K562 (cell line): ENCODE measurements around the gene PLA1A. TPM values are rescaled to one million over a fixed set of nuclear protein-coding genes. Genes with fewer than 3 reads are reported as not detected.

Experiments used
- ATAC-seq: fragments of 200-7000 bp; cut with Tn5 transposase; 3 replicates; pipeline ENCODE4 v1.9.1; 2020; ENCODE audit warnings: moderate library complexity
- BruUV-seq: library from RNA; stranded (reverse); fragments of 400-500 nt; replicated peaks from 2 replicates; lab custom pipeline; 2021; lab: Mats Ljungman, UMichigan
- CTCF ChIA-PET: fragments of 300-600 bp; formaldehyde crosslinking; extraction: SDS; loops from one replicate; lab custom pipeline; 2021; ENCODE audit warnings: low intra/inter-chr PET ratio; lab: Yijun Ruan, JAX
- POLR2A ChIA-PET: fragments of 300-600, 350-650 bp; sonication (Branson Sonifier 250); formaldehyde crosslinking; extraction: SDS; loops from one replicate; lab custom pipeline; 2021; ENCODE audit warnings: antibody characterized with exemption, inconsistent platforms; lab: Yijun Ruan, JAX
- DNase-seq, 4 experiments: peaks; one replicate each; pipeline versions ENCODE4 v3.0.0 to v3.0.0-alpha.2; 2011 to 2018; ENCODE audit warnings: low spot score in 3 of 4, mixed read lengths in 3 of 4; ENCODE audit errors: extremely low read depth in 1 of 4
- FAIRE-seq: peaks from 2 replicates; lab custom pipeline; 2011; peaks lifted over from hg19 to GRCh38; lab: Jason Lieb, UNC
- H2AFZ ChIP-seq: 2 replicates; pipeline ENCODE4 v1.6.0; 2011; ENCODE audit warnings: low read depth, low read length, control low read depth, inconsistent platforms
- H3K27ac ChIP-seq: fragments of 200-600 bp; 3 replicates; pipeline ENCODE4 v1.8.0; 2011; ENCODE audit warnings: low read depth, mild to moderate bottlenecking, control low read depth, inconsistent platforms, low read length, moderate library complexity, mixed read lengths; ENCODE audit errors: extremely low read depth
- H3K27me3 ChIP-seq, 2 experiments: fragments of 300-600 bp in 1 of 2; 2 replicates in 1 of 2; 3 replicates in 1 of 2; pipeline versions ENCODE4 v1.6.0 to v1.8.0; 2011; ENCODE audit warnings: inconsistent platforms in 2 of 2, low read length in 2 of 2, mild to moderate bottlenecking in 1 of 2, mixed read lengths in 1 of 2, moderate library complexity in 1 of 2; ENCODE audit not compliant: control insufficient read depth in 2 of 2, insufficient read depth in 2 of 2
- H3K36me3 ChIP-seq: fragments of 300-600 bp; 3 replicates; pipeline ENCODE4 v1.8.0; 2011; ENCODE audit warnings: mild to moderate bottlenecking, low read length, inconsistent platforms; ENCODE audit not compliant: control insufficient read depth, insufficient read depth
- H3K4me1 ChIP-seq, 2 experiments: fragments of 200-600 bp in 1 of 2; replicated peaks in 1 of 2; 2 replicates in 1 of 2; 3 replicates in 1 of 2; pipeline versions ENCODE4 v1.5.1 to v1.8.0; 2011; ENCODE audit warnings: inconsistent platforms in 2 of 2, low read length in 2 of 2, mild to moderate bottlenecking in 1 of 2, mixed read lengths in 1 of 2, moderate library complexity in 1 of 2; ENCODE audit not compliant: control insufficient read depth in 2 of 2, insufficient read depth in 2 of 2
- H3K4me2 ChIP-seq: 2 replicates; pipeline ENCODE4 v1.6.1; 2011; ENCODE audit warnings: low read length, control low read depth, inconsistent platforms, mixed read lengths; ENCODE audit not compliant: insufficient read depth
- H3K4me3 ChIP-seq: fragments of 200-600 bp; sonication (generic), shearing (Covaris generic); 2 replicates; pipeline ENCODE4 v1.5.1; 2016; ENCODE audit warnings: control low read depth, inconsistent platforms
- H3K79me2 ChIP-seq: fragments of 200-600 bp; 3 replicates; pipeline ENCODE4 v1.8.0; 2011; ENCODE audit warnings: low read length, inconsistent platforms; ENCODE audit not compliant: control insufficient read depth, insufficient read depth
- H3K9ac ChIP-seq, 2 experiments: 2 replicates each; pipeline versions ENCODE4 v1.6.0 to v1.6.1; 2011; ENCODE audit warnings: low read depth in 2 of 2, low read length in 2 of 2, control low read depth in 1 of 2, inconsistent platforms in 1 of 2, mild to moderate bottlenecking in 1 of 2, mixed read lengths in 1 of 2; ENCODE audit not compliant: insufficient read depth in 1 of 2
- H3K9me1 ChIP-seq: one replicate; pipeline ENCODE4 v1.6.0; 2011; ENCODE audit warnings: inconsistent platforms, mild to moderate bottlenecking, low read length, moderate library complexity; ENCODE audit not compliant: control insufficient read depth, insufficient read depth
- H3K9me3 ChIP-seq: replicated peaks from 2 replicates; pipeline ENCODE4 v1.5.1; 2011; ENCODE audit warnings: low read depth, low read length, inconsistent platforms; ENCODE audit not compliant: control insufficient read depth, insufficient read depth
- H4K20me1 ChIP-seq: replicated peaks from 2 replicates; pipeline ENCODE4 v1.6.1; 2011; ENCODE audit warnings: low read length, inconsistent platforms, mixed read lengths; ENCODE audit not compliant: control insufficient read depth, insufficient read depth
- BRF1 ChIP-seq: IDR thresholded peaks from 3 replicates; pipeline ENCODE4 v1.6.1; 2011; ENCODE audit warnings: borderline replicate concordance, mild to moderate bottlenecking; ENCODE audit not compliant: insufficient read length; ENCODE audit errors: extremely low read depth
- JUN ChIP-seq, 2 experiments: sonication (generic) in 1 of 2; formaldehyde crosslinking in 1 of 2; IDR thresholded peaks; 2 replicates each; pipeline versions ENCODE4 v1.6.1 to v1.8.0; 2012 to 2022; ENCODE audit warnings: borderline replicate concordance in 2 of 2, mild to moderate bottlenecking in 2 of 2, improper control_type of control experiment in 1 of 2, low read depth in 1 of 2, low read length in 1 of 2, missing genetic modification reagents in 1 of 2
- KDM5B ChIP-seq: fragments of 200-600 bp; sonication (generic); IDR thresholded peaks from 2 replicates; pipeline ENCODE4 v1.6.1; 2012; ENCODE audit warnings: low read depth, mild to moderate bottlenecking, moderate library complexity, low read length, control low read depth, inconsistent platforms; ENCODE audit not compliant: insufficient replicate concordance
- LCOR ChIP-seq: sonication (generic); formaldehyde crosslinking; IDR thresholded peaks from 2 replicates; pipeline ENCODE4 v1.8.0; 2022; ENCODE audit warnings: mild to moderate bottlenecking, missing genetic modification reagents
- MCM3 ChIP-seq: fragments of 450-650 bp; IDR thresholded peaks from 2 replicates; pipeline ENCODE4 v1.6.1; 2016
- MED1 ChIP-seq: sonication (generic); formaldehyde crosslinking; IDR thresholded peaks from 2 replicates; pipeline ENCODE4 v1.8.1; 2023; ENCODE audit warnings: missing genetic modification reagents, borderline replicate concordance
- MTF1 ChIP-seq: fragments of 250-450 bp; sonication (Bioruptor Pico); IDR thresholded peaks from 2 replicates; pipeline ENCODE4 v1.9.0; 2021; ENCODE audit warnings: moderate library complexity, mild to moderate bottlenecking, inconsistent platforms, borderline replicate concordance
- NONO ChIP-seq, 2 experiments: fragments of 200-400 bp in 1 of 2; fragments of 450-650 bp in 1 of 2; formaldehyde crosslinking in 1 of 2; IDR thresholded peaks; 2 replicates each; pipeline ENCODE4 v1.6.1; 2017; ENCODE audit warnings: low read depth in 2 of 2, mild to moderate bottlenecking in 2 of 2, moderate library complexity in 2 of 2, low read length in 1 of 2
- RCOR1 ChIP-seq, 2 experiments: IDR thresholded peaks; 2 replicates each; pipeline ENCODE4 v1.6.1; 2012; ENCODE audit warnings: low read depth in 2 of 2, low read length in 2 of 2, borderline replicate concordance in 1 of 2, improper control_type of control experiment in 1 of 2
- TFE3 ChIP-seq: fragments of 450-650 bp; formaldehyde crosslinking; IDR thresholded peaks from 2 replicates; pipeline ENCODE4 v1.4.0; 2020; ENCODE audit warnings: mild to moderate bottlenecking, mixed read lengths
- ZFPM2 ChIP-seq: fragments of 250-450 bp; sonication (Bioruptor Pico); IDR thresholded peaks from 2 replicates; pipeline ENCODE4 v1.5.1; 2022; ENCODE audit warnings: mild to moderate bottlenecking
- whole genome bisulfite sequencing: fragments of 100-300 bp; shearing (Covaris generic); methylation state at CpG from one replicate; pipeline ENCODE4 v1.1.6; 2016; ENCODE audit warnings: low coverage, mixed read lengths; ENCODE audit not compliant: insufficient coverage; ENCODE audit errors: missing lambda C conversion rate; 5-methylcytosine and 5-hydroxymethylcytosine counted together
- in situ Hi-C: fragments of 300-500 bp; cut with MboI; formaldehyde crosslinking; loops from 4 replicates; pipeline ENCODE4 v1.15.0; 2018; ENCODE audit warnings: inconsistent platforms, mixed read lengths
- intact Hi-C: fragments of 100-400 bp; cut with micrococcal nuclease; formaldehyde crosslinking; loops from 2 replicates; pipeline ENCODE4 v1.14.2; 2022
- polyA plus RNA-seq, 8 experiments: library from polyadenylated mRNA; depleted of rRNA in 4 of 8; stranded (reverse) in 5 of 8; unstranded in 3 of 8; fragments of >200 nt; fragmentation: Nextera tagmentation in 2 of 8; fragmentation: Illumina TruSeq in 1 of 8; extraction: Ambion mirVana in 2 of 8; extraction: Trizol in 1 of 8; gene quantifications; 2 replicates each; pipeline versions ENCODE4 v1.2.1 to v1.2.3, GENCODE V29; 2011 to 2014; ENCODE audit warnings: inconsistent platforms in 1 of 8, missing spikeins in 1 of 8
- total RNA-seq, 7 experiments: library from RNA; depleted of rRNA in 6 of 7; stranded (reverse); fragments of >200 nt in 6 of 7; fragmentation: Illumina TruSeq in 2 of 7; extraction: Trizol in 2 of 7; gene quantifications; 2 replicates each; pipeline versions ENCODE4 v1.2.1 to v1.2.3, GENCODE V29; 2011 to 2021; ENCODE audit warnings: low replicate concordance in 1 of 7
- TF ChIP-seq, protein P1 (sequence below): fragments of 450-650 bp; formaldehyde crosslinking; IDR thresholded peaks from 2 replicates; pipeline ENCODE4 v1.4.0; 2022; ENCODE audit warnings: mild to moderate bottlenecking, moderate library complexity

Gene PLA1A
- total and polyA plus RNA-seq, 9 of the 15 experiments (the other 6 are each of a cell fraction or from before 2014, with no cell fraction given), result not detected

GRCh38 chr3:119597548-119598288, at the start of gene PLA1A (continued):
- no peak for TF ChIP-seq KDM5B

DNA sequence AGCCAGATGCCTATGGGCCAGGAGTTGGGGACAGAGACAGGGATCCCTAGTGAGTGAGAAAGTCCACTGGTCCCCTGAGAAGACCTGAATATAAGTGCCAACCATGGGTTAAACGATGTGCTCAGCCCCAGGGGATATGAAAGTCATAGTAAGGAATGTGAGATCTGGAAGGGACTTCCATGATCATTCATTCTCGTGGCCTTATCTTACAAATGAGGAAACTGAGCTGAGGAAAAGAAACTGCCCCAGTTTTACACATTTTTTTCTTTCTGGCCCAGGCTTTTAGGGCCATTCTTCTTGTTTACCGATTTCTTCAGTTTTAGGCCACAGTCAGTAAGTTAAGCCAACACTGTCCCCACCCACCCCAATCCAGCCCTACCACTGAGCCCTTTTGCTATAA, 49.3 kb upstream of the PLA1A start:
- Histone ChIP-seq H2AFZ (no peak overlapping the region), H3K9ac (no peak overlapping the region), H3K36me3 (no peaks in the 10 kb centered on the region), H3K9me3 (no peaks in the 10 kb centered on the region), H3K27ac (no peak overlapping the region), H3K27me3 (no peaks in the 10 kb centered on the region), H3K79me2 (no peaks in the 10 kb centered on the region), H3K4me2 (no peak overlapping the region), H4K20me1 (no peaks in the 10 kb centered on the region), H3K4me1 (no peaks in the 10 kb centered on the region), H3K9me1 (no peaks in the 10 kb centered on the region), H3K4me3 (no peak overlapping the region)
- POLR2A ChIA-PET, result no interaction called here
- no TSS peak for BruUV-seq
- 4% methylated on average over 3 of the region's 3 CpGs for WGBS
- DNase-seq, result no peak
- intact Hi-C loops, result no loop called here
- CTCF ChIA-PET, result no interaction called here
- no peak for ATAC-seq
- no peak for TF ChIP-seq MED1
- TF ChIP-seq NONO (IDR thresholded peaks at IDR 0.05; ENCODE audit: low read depth in 2 of 2, low read length in 1 of 2), result no peak
- TF ChIP-seq, protein P1, sequence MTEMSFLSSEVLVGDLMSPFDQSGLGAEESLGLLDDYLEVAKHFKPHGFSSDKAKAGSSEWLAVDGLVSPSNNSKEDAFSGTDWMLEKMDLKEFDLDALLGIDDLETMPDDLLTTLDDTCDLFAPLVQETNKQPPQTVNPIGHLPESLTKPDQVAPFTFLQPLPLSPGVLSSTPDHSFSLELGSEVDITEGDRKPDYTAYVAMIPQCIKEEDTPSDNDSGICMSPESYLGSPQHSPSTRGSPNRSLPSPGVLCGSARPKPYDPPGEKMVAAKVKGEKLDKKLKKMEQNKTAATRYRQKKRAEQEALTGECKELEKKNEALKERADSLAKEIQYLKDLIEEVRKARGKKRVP (CRISPR knock-in tag), result no peak
- no peak for TF ChIP-seq MTF1
- no peak for TF ChIP-seq ZFPM2
- TF ChIP-seq BRF1, result no peak
- TF ChIP-seq TFE3 (CRISPR knock-in tag), result no peak
- TF ChIP-seq RCOR1 (IDR thresholded peaks at IDR 0.05; ENCODE audit: borderline replicate concordance in 1 of 2, low read depth in 2 of 2, low read length in 2 of 2), result no peak
- TF ChIP-seq LCOR (CRISPR knock-in tag), result no peak
- TF ChIP-seq JUN (IDR thresholded peaks at IDR 0.05; ENCODE audit: borderline replicate concordance, low read depth, low read length), result no peak
- no peak for TF ChIP-seq JUN (CRISPR knock-in tag; IDR thresholded peaks at IDR 0.05; ENCODE audit: borderline replicate concordance)
- no peak for TF ChIP-seq MCM3
- in situ Hi-C loops, result no loop called here
- no peak for FAIRE-seq
